Measurements from ENCODE around the gene UTS2B.

Gene UTS2B, protein sequence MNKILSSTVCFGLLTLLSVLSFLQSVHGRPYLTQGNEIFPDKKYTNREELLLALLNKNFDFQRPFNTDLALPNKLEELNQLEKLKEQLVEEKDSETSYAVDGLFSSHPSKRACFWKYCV

DNA sequence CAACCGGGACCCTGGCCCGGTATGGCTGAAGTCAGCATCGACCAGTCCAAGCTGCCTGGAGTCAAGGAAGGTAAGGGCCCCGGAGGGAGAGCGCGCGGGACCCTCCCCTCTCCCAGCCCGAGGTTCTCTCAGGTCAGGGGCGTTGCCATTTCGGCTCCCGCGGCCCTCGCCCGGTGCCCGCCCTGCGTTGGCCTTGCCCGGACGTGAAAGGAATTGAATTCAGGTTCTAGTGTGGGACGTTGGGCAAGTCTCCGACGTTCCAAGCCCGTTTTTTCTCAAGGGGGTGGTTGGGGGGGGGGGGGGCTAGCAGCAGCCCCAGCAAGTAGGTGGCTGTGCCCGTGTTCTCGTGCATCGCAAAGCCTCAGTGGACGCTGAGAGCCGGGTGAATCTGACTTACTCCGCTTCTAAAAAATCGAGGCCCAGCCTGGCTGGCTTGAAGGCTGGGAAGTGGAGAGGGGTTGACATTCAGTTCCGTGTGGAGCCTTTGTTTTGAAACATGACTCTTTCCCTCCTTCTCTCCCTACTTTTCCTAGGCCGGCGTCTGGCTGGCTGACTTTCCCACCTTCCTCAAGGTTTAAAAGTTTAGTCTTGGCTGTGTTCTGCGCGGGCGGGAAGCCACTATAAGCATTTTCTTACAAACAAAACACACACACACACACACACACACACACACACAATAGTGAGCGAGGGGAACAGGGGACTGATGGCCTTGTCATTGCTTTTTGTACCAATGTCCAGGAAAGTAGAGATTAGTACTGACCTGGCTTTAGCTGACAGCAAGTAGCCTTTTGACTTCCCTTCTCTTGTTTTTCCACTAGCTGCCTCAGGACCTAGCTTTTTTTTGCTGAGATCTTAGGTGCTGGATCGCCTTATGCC is at the start of gene UTS2B:
UTS2B (minus strand) TSS at position 873 of the 876 bp plus-strand sequence. CDS start 48,337 bp downstream, outside the sequence.
- DNase-seq (ENCODE audit: low spot score): no peak

DNA sequence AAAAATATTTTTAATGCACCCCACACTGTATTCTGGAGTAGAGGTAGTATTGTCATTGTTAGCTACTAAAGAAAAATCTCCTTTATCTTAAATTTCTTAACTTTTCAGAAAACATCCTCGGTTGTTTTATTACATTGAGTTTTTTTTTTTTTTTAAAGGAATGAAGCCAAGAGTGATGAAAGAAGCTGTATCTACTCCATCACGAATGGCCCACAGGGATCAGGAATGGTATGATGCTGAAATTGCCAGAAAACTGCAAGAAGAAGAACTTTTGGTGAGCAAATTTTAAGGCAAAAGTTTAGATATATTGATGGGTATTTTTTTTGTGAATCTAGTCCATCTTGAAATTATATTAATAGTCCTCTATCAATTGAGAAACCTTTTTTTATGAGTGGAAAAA is 49.7 kb upstream of the UTS2B start:
- DNase-seq (ENCODE audit: low spot score): no peak

DNA sequence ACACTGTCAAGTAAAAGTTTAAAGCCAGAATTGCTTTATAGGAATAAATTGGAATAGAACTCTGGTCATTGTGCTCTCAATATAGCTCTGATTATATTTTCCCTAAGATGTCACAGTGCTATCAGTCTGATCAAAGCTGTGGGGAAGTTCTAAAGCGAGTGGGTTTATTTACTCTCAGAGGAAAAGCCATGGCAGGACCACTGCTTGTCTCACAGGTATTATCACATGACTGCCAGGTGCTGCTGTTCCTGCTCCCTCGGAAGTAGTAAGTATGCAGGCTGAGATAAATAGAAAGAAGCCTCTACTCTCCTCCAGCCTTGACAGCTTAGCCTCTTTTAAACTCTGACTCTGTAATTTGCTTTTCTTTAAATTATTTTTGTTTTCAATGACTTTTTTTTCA is 49.1 kb upstream of the UTS2B start:
- DNase-seq (ENCODE audit: low spot score): no peak

DNA sequence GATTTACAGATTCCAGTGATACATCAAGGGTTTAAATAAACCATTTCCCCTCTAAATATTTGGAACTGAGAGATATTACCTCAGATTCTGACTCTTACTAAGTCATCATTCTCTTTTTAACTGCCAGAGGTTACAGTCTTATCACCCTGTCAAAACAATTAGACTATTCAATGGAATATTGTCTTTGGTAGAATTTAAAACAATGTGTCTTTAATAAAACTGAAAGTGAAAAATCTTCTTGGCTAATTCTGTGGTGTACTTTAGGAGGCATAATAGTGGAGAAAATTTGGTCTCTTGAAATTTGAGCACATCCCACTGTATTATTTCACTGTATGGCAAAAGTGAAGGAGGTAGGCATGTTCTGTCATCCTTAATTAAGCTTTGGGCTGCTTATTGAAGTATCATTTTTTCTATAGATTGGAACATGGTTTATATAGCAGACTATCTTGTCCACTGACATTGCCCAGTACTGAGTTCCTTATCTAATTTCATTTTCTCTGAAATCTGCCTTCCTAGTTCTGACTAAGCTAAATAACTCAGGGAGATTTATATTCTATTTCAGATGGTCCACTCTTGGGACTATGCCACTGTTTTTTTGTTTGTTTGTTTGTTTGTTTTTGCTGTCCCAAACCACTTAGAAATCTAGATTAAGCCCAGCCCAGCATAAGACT is 48.0 kb upstream of the UTS2B start:
- no peak for DNase-seq (ENCODE audit: low spot score)

DNA sequence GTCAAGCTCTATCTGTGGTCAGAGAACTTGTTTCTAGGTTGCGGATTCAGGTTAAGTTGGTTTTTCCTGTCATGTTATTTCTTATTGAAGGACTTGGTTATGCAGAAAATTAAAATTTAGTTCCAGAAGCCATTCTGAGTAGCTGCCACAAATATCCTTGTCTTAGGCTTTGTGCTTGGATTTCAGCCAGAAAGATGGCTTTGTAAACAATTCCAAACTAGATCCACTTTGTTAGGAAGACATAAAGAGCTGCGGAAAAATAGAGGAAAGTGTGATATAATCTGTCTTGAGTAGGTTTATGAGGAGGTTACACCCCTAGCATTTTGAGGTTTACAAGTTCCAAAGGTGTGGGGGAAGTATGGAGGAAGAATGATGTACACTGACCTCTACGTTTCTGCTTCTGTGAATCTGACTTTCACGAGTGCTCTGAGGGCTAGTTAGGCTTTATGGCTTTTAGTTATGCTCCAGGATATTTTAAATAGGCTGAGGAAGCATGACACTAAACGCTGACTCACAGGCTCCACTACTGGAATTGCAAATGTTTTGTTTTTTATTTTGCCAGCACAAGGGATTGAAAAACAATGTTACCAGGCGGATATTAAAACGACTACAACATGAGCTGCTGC is 46.3 kb upstream of the UTS2B start:
- DNase-seq (ENCODE audit: low spot score): no peak

DNA sequence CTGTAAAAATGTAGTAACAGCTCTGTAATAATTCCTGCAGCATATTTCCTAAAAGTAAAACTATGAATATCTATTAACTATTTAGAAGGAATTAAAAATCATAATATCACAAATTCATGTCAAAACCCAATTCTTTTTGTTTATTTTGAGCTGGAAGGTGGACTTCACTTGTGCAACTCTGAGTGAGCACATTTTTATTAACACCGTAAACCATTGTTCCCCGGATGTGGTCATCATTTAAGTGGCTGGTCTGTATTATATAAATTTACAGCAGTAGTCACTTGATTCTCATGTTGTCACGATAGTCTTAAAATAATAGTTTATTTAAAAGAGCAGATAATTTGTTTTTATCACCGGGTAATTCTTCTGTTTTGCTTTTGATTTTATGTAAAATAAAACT is 43.0 kb upstream of the UTS2B start:
- DNase-seq (ENCODE audit: low spot score): no peak

DNA sequence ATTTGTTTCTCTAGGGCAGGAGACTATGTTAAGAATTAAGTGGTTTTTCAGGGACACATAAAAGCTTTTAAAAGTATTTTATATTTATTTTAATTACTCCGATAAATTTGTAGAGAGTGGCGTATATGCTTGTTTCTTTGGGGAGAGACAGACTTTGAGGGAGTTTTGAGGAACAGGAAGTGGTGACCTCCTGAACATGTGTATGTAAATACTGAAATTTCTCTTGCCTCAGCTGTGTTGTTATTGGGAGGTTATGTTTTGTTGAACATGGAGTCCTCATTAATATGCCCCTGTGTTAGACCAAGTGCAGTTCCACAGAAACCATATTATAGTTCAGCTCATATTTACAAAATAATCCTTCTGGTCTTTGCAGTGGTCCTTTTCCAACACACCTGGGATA is 41.8 kb upstream of the UTS2B start:
- DNase-seq (ENCODE audit: low spot score): no peak

DNA sequence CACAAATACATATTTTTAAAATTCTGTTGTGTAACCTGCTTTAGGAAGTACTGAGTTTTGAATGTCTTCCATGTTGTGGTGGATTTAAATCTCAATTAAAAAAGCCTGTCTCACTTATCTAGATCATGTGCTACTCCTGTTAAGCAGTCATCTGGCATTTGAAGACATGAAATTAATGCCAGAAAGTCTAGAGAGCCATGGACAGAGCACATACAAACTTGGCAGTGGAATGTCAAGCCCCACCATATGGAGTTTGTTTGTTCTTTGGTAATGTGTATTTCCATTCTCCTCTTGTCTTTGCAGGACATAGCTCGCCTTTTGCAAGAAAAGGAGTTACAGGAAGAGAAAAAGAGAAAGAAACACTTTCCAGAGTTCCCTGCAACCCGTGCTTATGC is 39.3 kb upstream of the UTS2B start:
- DNase-seq (ENCODE audit: low spot score): no peak

DNA sequence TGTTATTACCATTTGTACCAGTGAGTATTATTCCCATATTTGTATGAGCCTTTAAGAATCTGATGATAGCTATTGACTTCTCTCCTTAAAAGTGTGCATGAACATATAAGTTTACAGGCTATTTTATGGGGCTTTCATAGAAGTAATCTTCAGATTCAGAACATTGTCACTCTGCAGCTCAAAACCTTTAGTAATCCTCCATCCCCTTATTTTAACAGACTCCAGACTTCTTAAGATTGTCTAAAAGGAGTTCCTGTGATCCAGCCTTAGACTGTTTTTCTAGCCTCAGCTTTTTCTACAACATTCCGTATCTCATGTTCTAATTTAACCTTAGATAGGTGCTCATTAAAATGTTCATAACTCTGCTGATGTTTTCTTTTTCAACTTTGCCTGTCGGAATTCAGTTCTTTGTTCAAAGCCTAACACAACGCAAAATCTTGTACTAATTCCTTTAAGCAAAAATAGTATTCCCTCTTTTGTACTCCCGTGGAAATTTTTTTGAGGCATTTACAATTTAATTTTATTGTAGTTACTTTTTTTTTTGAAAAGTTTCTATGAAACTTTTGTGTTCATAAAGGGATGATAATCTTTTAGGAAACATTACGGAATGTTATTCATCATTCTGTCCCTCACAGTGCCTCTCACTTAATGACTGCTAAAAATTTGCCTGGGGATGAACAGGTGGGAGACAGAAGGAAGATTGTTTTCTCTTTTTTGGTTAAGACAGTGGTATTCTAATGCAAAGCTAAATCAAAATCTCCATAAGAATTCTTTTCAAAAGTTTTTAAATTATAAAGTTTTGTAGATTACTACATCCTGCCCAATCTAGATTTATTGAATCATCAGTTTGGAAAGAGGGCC is 38.7 kb upstream of the UTS2B start:
- DNase-seq (ENCODE audit: low spot score): no peak

DNA sequence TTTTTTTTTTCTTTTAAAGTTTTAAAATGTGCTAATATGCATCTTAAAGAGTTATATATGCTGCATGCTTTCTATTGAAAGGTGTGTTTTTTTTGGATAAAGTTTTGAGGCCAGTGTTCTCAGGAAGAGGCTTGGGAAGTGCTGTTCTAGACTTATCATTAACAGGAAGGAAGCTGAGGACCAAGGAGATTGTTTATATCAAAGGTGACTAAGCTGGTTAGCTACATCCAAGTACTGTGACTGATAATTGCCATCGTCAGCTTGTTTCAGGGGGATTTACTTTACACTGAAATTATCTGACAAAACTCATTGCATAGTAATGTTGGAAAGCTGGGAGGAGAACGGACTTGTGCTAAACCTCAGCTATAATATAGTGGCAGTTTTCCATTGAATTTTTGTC is 36.3 kb upstream of the UTS2B start:
- no peak for DNase-seq (ENCODE audit: low spot score)

DNA sequence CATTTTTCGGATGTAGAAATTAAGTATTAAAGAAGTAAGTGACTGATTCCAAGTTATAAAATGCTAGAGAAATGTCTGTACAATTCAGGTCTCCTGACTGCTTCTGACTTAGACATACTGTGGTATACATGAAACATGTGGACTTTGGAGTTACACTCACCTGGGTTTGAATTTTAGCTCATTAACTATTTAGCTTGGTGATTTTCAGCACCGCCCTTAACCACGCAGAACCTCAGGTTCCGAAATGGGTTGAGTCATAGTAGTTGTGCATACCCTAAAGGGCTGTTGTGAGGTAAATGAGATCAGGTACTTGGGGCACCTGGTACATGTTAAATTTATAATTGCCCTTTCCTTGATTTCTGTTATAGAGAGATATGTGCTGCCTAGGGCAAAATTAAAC is 32.9 kb upstream of the UTS2B start:
- DNase-seq (ENCODE audit: low spot score): no peak

DNA sequence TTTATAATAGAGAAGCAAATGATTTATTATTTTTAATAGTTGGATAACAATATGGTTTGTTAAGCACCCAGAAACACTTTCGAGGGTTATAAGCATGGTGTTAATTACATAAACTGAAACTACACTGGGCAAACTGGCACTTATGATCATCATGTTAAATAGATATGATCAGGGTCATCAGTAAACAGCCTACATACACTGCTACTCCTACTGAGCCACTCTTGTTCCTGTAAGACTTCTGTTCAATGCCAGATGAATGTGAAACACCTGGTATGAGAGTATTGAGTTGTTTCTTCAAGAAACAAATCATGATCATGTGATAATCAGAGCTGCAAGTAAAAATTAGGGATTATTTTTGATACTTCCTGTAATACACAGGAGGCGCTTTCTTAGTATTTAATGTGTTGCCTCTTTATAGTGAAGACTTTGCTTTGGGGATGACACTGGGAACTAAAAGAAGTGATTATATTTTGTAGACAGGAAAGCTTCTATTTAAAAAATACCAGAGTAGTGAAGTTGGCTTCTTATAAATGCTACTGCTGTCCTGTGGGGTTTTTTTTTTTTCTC is 32.3 kb upstream of the UTS2B start:
- DNase-seq (ENCODE audit: low spot score): no peak

DNA sequence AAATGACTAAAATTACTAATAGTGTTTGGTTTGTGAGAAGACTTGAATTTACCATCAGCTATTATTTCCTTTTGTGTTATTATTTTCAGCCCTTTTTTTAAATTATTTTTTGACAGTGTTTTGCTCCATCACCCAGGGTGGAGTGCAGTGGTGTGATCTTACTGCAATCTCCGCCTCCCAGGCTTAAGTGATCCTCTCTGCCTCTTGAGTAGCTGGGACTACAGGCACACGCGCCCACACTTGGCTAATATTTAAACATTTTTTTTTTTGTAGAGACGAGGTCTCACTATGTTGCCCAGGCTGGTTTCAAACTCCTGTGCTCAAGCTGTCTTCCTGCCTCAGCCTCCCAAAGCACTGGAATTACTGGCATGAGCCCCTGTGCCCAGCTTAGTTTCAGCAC is 31.7 kb upstream of the UTS2B start:
- DNase-seq (ENCODE audit: low spot score): no peak

DNA sequence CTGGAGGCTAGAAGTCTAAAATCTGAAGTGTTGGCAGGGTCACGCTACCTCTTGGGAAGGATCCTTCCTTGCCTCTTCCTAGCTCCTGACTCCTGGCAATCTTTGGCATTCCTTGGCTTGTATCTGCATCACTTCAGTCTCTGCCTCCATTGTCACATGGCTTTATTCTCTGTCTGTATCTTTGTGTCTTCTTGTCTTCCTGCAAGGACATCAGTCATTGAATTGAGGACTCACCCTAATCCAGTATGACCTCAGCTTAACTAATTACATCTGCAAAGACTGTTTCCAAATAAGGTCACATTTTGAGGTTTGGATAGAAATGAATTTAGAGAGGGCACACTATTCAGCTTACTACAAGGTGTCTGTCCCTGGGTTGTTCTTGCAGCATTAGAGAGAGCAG is 31.1 kb upstream of the UTS2B start:
- DNase-seq (ENCODE audit: low spot score): no peak

DNA sequence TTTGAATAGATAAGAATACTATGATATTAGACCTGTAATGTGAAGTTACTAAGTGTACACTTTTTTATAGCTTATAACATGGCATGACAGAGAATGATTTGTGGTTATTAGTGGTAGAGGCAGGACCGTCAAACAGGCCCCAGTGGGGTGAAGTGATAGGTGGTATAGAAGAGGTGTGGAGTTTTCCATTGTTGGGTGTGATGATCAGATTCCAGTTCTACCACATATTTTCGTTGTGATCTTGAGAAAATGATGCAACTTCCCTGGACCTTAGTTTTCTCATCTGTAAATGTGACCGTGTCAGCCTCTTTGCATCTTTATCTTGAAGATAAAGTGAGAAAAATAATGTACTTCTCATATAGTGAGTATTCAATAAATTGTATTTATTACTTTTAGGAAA is 30.3 kb upstream of the UTS2B start:
- DNase-seq (ENCODE audit: low spot score): no peak

DNA sequence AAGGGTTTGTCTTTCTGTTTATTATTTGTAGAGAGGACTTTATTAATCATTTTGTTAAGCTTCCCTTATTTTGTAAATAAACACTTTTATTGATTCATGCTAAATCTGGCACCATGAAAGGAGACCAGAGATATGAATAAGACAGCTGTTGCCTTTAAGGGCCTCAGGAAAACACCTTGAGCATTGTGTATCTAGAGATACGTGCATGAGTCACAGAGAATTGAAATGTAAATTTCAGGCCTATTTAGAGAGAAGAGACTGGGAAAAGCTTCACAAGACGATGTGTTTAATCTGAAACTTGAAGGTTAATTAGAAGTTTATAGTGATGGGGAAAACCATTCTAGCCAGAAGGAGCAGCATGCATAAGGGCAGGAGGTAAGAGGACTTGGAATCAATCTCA is 28.6 kb upstream of the UTS2B start:
- no peak for DNase-seq (ENCODE audit: low spot score)

DNA sequence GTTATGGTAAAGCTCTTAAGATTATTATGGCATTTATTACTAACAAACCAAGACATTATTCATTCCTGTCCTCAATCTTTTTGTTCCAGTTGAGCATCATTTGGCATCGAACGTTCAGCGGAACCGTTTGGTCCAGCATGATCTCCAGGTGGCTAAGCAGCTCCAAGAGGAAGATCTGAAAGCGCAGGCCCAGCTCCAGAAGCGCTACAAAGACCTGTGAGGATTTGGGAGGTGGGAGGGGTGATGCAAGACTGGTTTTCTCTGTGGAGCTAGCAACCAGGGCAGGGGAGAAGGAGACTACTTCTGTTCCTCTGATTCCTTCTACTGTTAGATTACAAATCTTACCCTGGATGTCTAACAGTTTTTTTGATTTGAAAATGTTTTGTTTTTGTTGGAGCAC is 27.6 kb upstream of the UTS2B start:
- DNase-seq (ENCODE audit: low spot score): no peak

DNA sequence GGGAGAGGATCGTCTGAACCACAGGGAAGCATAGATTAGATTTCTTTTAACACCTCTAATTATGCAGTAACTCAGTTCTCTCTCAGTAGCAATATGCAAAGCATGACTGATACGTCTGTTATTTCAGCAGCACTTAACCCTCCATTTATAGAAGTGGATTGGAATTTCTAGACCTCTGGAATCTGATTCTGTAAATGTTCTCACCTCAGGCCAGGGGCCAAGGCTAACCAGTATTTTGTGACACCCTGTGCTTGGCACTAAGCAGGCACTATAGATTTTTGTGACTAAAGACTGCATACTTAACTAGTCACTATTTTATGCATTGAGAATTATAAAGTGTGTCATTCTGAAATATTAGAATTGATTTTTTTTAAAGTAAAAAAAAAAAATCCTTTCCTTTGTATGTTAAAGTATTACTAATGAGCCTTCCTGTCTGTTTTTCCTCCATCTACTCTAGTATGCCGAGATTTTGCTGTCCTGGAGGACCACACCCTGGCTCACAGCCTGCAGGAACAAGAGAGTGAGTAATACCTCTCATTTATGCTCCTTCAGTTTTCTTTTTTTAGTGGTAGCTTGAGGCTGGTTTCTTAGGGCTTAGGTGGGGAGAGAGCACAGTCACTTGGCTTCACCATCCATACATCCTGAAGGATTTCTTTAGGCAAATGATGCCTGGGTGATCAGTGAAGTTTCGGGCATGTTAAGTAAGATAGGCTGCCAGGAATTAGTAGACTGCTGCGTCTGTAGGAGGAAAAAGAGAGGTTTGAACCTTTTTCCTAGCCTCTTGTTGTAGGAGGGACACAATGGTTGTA is 26.5 kb upstream of the UTS2B start:
- DNase-seq (ENCODE audit: low spot score): no peak

DNA sequence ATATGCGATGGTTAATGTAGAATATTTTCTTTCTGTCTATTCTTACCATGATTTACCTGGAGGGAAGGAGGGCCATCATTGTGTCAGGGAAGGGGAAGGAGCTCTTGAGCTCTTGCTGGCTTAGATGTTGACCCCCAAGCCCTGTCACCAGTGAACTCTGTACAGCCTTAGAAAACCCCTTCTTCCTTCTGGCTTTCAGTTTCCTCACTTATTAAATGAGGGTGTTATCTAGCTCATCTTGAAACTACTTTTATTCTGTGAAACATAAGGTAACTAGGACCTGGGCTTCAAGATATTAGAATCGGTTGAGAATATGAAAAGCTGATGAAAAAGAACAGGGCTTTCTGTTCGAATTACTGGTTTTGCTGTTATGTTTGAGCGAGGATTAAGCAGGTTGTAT is 25.1 kb upstream of the UTS2B start:
- no peak for DNase-seq (ENCODE audit: low spot score)

DNA sequence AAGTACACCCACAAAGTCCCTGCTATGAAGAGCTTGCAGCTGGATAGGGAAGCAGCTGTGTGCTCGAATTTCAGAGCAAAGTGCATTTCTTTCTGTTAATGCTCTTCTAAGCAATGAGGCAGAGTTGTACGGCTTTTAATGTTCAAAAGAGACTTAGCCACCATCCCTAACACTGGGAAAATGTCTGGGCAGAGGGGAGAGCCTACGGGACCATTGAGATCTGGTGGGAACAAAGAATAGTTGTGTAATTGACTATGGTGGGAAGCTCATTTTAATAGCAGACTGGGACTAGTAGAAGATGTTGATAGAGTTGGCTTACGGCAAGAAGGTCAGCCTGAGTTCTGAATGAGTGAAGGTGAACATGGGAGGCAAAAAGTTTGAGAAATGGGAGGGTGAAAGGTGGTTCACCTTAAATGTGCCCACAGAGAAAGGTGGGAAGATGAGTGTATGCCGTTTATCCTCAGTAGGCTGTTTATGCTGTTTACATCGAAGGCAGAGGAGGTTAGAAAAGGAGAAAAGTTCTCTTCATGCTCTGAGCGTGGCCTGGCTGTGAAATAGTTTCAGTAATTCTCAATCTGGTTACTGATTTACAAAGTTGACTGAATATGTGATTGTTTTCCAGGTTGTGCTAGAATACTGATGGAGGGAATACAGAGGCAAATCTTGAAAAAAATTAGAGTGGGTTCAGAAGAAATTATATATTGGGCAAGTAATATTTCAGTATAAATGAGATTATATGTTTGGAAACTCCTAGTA is 22.9 kb upstream of the UTS2B start:
- DNase-seq (ENCODE audit: low spot score): no peak

All from HuH-7.5 (cell line).